ES-I3 (cell line): ENCODE data around the gene BTNL2.
"Not testable (repeated sequence)": the region's sequence is repeated elsewhere in the genome, so short reads cannot be mapped to it uniquely, and the experiment has no call there.

ENCODE experiments used
- H3K36me3 ChIP-seq: 2 replicates; pipeline ENCODE4 v1.6.1; 2013; ENCODE audit warnings: mild to moderate bottlenecking, low read length, control low read depth, moderate library complexity; ENCODE audit not compliant: insufficient read depth
- H3K4me1 ChIP-seq: 2 replicates; pipeline ENCODE4 v1.6.1; 2013; ENCODE audit warnings: mild to moderate bottlenecking, control low read depth, low read length; ENCODE audit not compliant: insufficient read depth
- H3K9ac ChIP-seq: 2 replicates; pipeline ENCODE4 v1.6.1; 2013; ENCODE audit warnings: low read depth, mild to moderate bottlenecking, low read length, moderate library complexity
- H3K9me3 ChIP-seq: 2 replicates; pipeline ENCODE4 v1.6.1; 2013; ENCODE audit warnings: mild to moderate bottlenecking, low read length, moderate library complexity; ENCODE audit not compliant: control insufficient read depth, insufficient read depth

The BTNL2 gene

GRCh38 chr6:32406857-32407256, at the start of gene BTNL2:
Gene BTNL2, minus strand, starts transcription at chr6:32407181. Its CDS starts 58 bp downstream, at chr6:32407123.
- no peaks in the 10 kb centered on the region for H3K9me3 ChIP-seq
- peaks cover 8% of the 10 kb centered on the region; the same call in 1 of the 2 replicates for H3K4me1 ChIP-seq
- no peaks in the 10 kb centered on the region for H3K36me3 ChIP-seq
- no peak within 1 kb of the TSS for H3K9ac ChIP-seq

GRCh38 chr6:32449088-32449736, 42.2 kb upstream of the BTNL2 start:
- H3K9ac ChIP-seq = no peak overlapping the region
- no peaks in the 10 kb centered on the region for H3K4me1 ChIP-seq
- no peaks in the 10 kb centered on the region for H3K36me3 ChIP-seq
- no peaks in the 10 kb centered on the region; the same call in 1 of the 2 replicates for H3K9me3 ChIP-seq

GRCh38 chr6:32447932-32448331, 41.0 kb upstream of the BTNL2 start:
- Histone ChIP-seq H3K36me3 (no peaks in the 10 kb centered on the region), H3K4me1 (no peaks in the 10 kb centered on the region), H3K9me3 (no peaks in the 10 kb centered on the region), H3K9ac (no peak overlapping the region)

- Histone ChIP-seq H3K4me1 (no peaks in the 10 kb centered on the region), H3K36me3 (no peaks in the 10 kb centered on the region), H3K9me3 (no peaks in the 10 kb centered on the region), H3K9ac (no peak overlapping the region)
These were observed 38.4 kb upstream of the BTNL2 start for GRCh38 chr6:32445321-32445854.

- H3K9me3 ChIP-seq = no peaks in the 10 kb centered on the region
- H3K36me3 ChIP-seq = no peaks in the 10 kb centered on the region
- 0 out of 2 replicates have a peak, but pooled peaks cover 3% of the 10 kb centered on the region for H3K4me1 ChIP-seq
- H3K9ac ChIP-seq = no peak overlapping the region
These were observed 37.5 kb upstream of the BTNL2 start for GRCh38 chr6:32444433-32444832.

GRCh38 chr6:32442977-32443552, 36.1 kb upstream of the BTNL2 start:
- Histone ChIP-seq H3K36me3 (no peaks in the 10 kb centered on the region), H3K9ac (no peak overlapping the region), H3K9me3 (no peaks in the 10 kb centered on the region), H3K4me1 (0 out of 2 replicates have a peak, but pooled peaks cover 3% of the 10 kb centered on the region)

GRCh38 chr6:32442243-32442667, 35.3 kb upstream of the BTNL2 start:
- Histone ChIP-seq H3K9ac (no peak overlapping the region), H3K36me3 (no peaks in the 10 kb centered on the region), H3K4me1 (0 out of 2 replicates have a peak, but pooled peaks cover 3% of the 10 kb centered on the region)

GRCh38 chr6:32439602-32440214, 32.7 kb upstream of the BTNL2 start, which contains the start of gene HLA-DRA:
Gene HLA-DRA, plus strand, starts transcription at chr6:32439887. Its CDS starts 64 bp downstream, at chr6:32439951.
- Histone ChIP-seq H3K9ac (no peak within 1 kb of the TSS), H3K36me3 (no peaks in the 10 kb centered on the region), H3K9me3 (no peaks in the 10 kb centered on the region), H3K4me1 (0 out of 2 replicates have a peak, but pooled peaks cover 3% of the 10 kb centered on the region)

More at GRCh38 chr6:32442243-32442667, 35.3 kb upstream of the BTNL2 start:
- no peaks in the 10 kb centered on the region for H3K9me3 ChIP-seq

- Histone ChIP-seq H3K9ac (no peak overlapping the region), H3K36me3 (no peaks in the 10 kb centered on the region), H3K9me3 (no peaks in the 10 kb centered on the region), H3K4me1 (0 out of 2 replicates have a peak, but pooled peaks cover 3% of the 10 kb centered on the region)
These were observed 32.2 kb upstream of the BTNL2 start for GRCh38 chr6:32439139-32439538.

- H3K4me1 ChIP-seq = 0 out of 2 replicates have a peak, but pooled peaks cover 3% of the 10 kb centered on the region
- no peak overlapping the region for H3K9ac ChIP-seq
- H3K9me3 ChIP-seq = no peaks in the 10 kb centered on the region
- H3K36me3 ChIP-seq = no peaks in the 10 kb centered on the region
These were observed 30.2 kb upstream of the BTNL2 start for GRCh38 chr6:32436995-32437836.

- Histone ChIP-seq H3K36me3 (no peaks in the 10 kb centered on the region), H3K4me1 (0 out of 2 replicates have a peak, but pooled peaks cover 3% of the 10 kb centered on the region), H3K9ac (no peak overlapping the region), H3K9me3 (no peaks in the 10 kb centered on the region)
These were observed 29.2 kb upstream of the BTNL2 start for GRCh38 chr6:32436186-32436585.

- not testable (repeated sequence) for H3K36me3 ChIP-seq, H3K9ac ChIP-seq, H3K4me1 ChIP-seq, H3K9me3 ChIP-seq
These were observed 27.0 kb upstream of the BTNL2 start for GRCh38 chr6:32433950-32434349.

GRCh38 chr6:32432050-32432450, 25.1 kb upstream of the BTNL2 start:
- Histone ChIP-seq H3K9ac (no peak overlapping the region), H3K36me3 (no peaks in the 10 kb centered on the region), H3K9me3 (no peaks in the 10 kb centered on the region), H3K4me1 (no peaks in the 10 kb centered on the region)

GRCh38 chr6:32431142-32431541, 24.2 kb upstream of the BTNL2 start:
- Histone ChIP-seq H3K9me3 (no peaks in the 10 kb centered on the region), H3K4me1 (no peaks in the 10 kb centered on the region), H3K9ac (no peak overlapping the region), H3K36me3 (no peaks in the 10 kb centered on the region)
